ENCODE data around the gene CDK5. TPM values are rescaled to one million over a fixed set of nuclear protein-coding genes. Genes with fewer than 3 reads are reported as not detected.
"Not testable (repeated sequence)": the region's sequence is repeated elsewhere in the genome, so short reads cannot be mapped to it uniquely, and the experiment has no call there.

Gene CDK5
- polyA plus RNA-seq, 3 donors, result 16.4 to 19.5 (median 18.8) TPM

- no peak for DNase-seq
These were observed 18.5 kb downstream of the CDK5 start for GRCh38 chr7:151038951-151039849.

GRCh38 chr7:151035902-151036301 is 21.8 kb downstream of the CDK5 start:
- no peak for DNase-seq

GRCh38 chr7:151035026-151035717 is 22.5 kb downstream of the CDK5 start:
- no peak for DNase-seq

- no peak for DNase-seq
These were observed 23.2 kb downstream of the CDK5 start for GRCh38 chr7:151034312-151035025.

GRCh38 chr7:151033864-151034249 is 23.8 kb downstream of the CDK5 start:
- no peak for DNase-seq

- DNase-seq, result no peak
These were observed 24.5 kb downstream of the CDK5 start for GRCh38 chr7:151032936-151033863.

GRCh38 chr7:151031011-151031410 is 26.7 kb downstream of the CDK5 start:
- no peak for DNase-seq

- DNase-seq, result no peak
These were observed 28.7 kb downstream of the CDK5 start for GRCh38 chr7:151028948-151029501.

- peak; percentile 99 for DNase-seq
These were observed 29.4 kb downstream of the CDK5 start, which contains the start of gene ABCB8 for GRCh38 chr7:151028131-151028947. TSS of gene ABCB8 (plus strand) at chr7:151028450. CDS start at chr7:151028516, 66 bp downstream.

- not testable (repeated sequence) for DNase-seq
These were observed 30.0 kb downstream of the CDK5 start for GRCh38 chr7:151027728-151028130.

GRCh38 chr7:151026771-151027727 is 30.6 kb downstream of the CDK5 start:
- not testable (repeated sequence) for DNase-seq

GRCh38 chr7:151025924-151026671 is 31.6 kb downstream of the CDK5 start:
- DNase-seq, result no peak

GRCh38 chr7:151024435-151025056 is 33.2 kb downstream of the CDK5 start, which contains the start of gene ATG9B:
TSS of gene ATG9B (minus strand) at chr7:151024494. CDS start at chr7:151024423, 71 bp downstream.
- DNase-seq, result no peak

- no peak for DNase-seq
These were observed 34.5 kb downstream of the CDK5 start for GRCh38 chr7:151023232-151023631.

- no peak for DNase-seq
These were observed 37.5 kb downstream of the CDK5 start for GRCh38 chr7:151020231-151020630.

GRCh38 chr7:151019130-151019447 is 38.6 kb downstream of the CDK5 start:
- no peak for DNase-seq

GRCh38 chr7:151018421-151019129 is 39.1 kb downstream of the CDK5 start:
- no peak for DNase-seq
